ENCODE measurements around the gene ZNF205. TPM values are rescaled to one million over a fixed set of nuclear protein-coding genes. Genes with fewer than 3 reads are reported as not detected.

Gene ZNF205
- total and polyA plus RNA-seq, 8 donors: 0.87 to 27.5 (median 12.9) TPM

DNA sequence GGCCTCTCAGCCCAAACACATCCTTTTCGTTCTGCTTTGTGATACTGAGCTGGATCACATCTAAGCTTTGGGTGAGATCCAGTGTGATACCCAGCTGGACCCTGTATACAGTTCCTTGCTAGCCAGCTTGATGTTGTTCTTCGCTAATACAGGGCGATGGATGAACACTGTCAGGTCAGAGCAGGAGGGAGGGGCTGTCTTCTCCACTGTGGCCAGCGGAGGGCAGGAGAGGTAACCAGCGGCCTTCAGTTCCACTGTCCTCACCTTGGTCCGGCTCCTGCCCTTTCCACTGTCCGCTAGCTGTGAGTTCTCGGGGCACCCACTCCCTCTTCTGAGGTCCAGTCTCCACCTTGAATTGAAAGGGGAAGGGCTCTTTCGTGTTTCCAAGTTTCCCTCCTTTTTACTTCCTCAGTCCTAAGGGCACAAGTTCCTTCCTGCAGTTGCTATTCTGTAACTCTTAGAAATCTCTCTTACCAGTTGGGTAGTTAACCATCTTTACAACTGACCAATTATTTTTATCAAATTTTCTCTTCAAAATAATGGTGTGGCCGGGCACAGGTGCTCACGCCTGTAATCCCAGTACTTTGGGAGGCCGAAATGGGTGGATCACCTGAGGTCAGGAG is 19.5 kb downstream of the ZNF205 start:
- no peak overlapping the region for H3K4me3 ChIP-seq
- peaks cover 37 to 70% (median 54%) of the 10 kb centered on the region in 4 donors for H3K4me1 ChIP-seq
- intact Hi-C loops (cut with DNase I; ENCODE audit: low total_unique reads): no loop called here
- no peak overlapping the region for H3K27ac ChIP-seq
- H3K36me3 ChIP-seq: peaks cover 0 to 22% (median 15%) of the 10 kb centered on the region in 4 donors
- 60 to 69% (median 60%) methylated on average over 12 of the region's 12 CpGs for WGBS, 5 donors
- H3K27me3 ChIP-seq: no peaks in the 10 kb centered on the region
- H3K9me3 ChIP-seq: no peaks in the 10 kb centered on the region
- TF ChIP-seq, protein P1, sequence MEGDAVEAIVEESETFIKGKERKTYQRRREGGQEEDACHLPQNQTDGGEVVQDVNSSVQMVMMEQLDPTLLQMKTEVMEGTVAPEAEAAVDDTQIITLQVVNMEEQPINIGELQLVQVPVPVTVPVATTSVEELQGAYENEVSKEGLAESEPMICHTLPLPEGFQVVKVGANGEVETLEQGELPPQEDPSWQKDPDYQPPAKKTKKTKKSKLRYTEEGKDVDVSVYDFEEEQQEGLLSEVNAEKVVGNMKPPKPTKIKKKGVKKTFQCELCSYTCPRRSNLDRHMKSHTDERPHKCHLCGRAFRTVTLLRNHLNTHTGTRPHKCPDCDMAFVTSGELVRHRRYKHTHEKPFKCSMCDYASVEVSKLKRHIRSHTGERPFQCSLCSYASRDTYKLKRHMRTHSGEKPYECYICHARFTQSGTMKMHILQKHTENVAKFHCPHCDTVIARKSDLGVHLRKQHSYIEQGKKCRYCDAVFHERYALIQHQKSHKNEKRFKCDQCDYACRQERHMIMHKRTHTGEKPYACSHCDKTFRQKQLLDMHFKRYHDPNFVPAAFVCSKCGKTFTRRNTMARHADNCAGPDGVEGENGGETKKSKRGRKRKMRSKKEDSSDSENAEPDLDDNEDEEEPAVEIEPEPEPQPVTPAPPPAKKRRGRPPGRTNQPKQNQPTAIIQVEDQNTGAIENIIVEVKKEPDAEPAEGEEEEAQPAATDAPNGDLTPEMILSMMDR (IDR thresholded peaks at IDR 0.05): peak in 5 of 7 experiments; percentile 23 to 52 (median 29)
- no peak for TF ChIP-seq POLR2AphosphoS5 (IDR thresholded peaks at IDR 0.05)
- peak; percentile 48 to 73 for DNase-seq

DNA sequence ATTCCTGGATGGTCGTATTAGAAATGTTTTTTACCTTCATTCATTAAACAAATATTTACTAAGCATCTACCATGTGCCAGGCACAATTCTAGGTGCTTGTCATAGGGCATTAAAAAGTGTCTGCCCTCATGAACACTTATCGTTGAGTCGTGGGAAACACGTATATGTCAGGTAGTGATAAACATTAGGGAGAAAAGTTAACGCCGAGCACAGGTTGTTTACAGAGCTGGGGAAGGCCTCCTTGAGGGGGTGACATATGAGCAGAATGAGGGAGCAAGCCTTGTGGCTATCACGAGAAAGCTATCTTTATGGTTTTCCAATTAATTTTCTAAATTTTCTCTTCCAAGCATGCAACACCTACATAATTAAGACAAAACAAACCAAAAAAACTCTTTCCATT is 21.5 kb downstream of the ZNF205 start:
- peak overlapping the region in 4 of 5 donors; percentile 93 to 97 (median 96) for H3K27ac ChIP-seq
- intact Hi-C loops (cut with DNase I; ENCODE audit: low total_unique reads): no loop called here
- peaks cover 4 to 36% (median 30%) of the 10 kb centered on the region in 4 donors for H3K36me3 ChIP-seq
- no peaks in the 10 kb centered on the region for H3K27me3 ChIP-seq
- H3K4me3 ChIP-seq: peak overlapping the region; percentile 63 to 90 (median 80)
- WGBS, 5 donors: 3 to 10% (median 5%) methylated on average over 7 of the region's 7 CpGs
- H3K4me1 ChIP-seq: peaks cover 33 to 63% (median 44%) of the 10 kb centered on the region in 4 donors
- H3K9me3 ChIP-seq: no peaks in the 10 kb centered on the region
- peak in 1 of 2 donors; percentile 43 for DNase-seq
- no peak for TF ChIP-seq POLR2AphosphoS5 (IDR thresholded peaks at IDR 0.05)
- no peak for TF ChIP-seq EP300 (IDR thresholded peaks at IDR 0.05)
- TF ChIP-seq, protein P1 (IDR thresholded peaks at IDR 0.05): no peak
- no peak for TF ChIP-seq POLR2A (IDR thresholded peaks at IDR 0.05)

DNA sequence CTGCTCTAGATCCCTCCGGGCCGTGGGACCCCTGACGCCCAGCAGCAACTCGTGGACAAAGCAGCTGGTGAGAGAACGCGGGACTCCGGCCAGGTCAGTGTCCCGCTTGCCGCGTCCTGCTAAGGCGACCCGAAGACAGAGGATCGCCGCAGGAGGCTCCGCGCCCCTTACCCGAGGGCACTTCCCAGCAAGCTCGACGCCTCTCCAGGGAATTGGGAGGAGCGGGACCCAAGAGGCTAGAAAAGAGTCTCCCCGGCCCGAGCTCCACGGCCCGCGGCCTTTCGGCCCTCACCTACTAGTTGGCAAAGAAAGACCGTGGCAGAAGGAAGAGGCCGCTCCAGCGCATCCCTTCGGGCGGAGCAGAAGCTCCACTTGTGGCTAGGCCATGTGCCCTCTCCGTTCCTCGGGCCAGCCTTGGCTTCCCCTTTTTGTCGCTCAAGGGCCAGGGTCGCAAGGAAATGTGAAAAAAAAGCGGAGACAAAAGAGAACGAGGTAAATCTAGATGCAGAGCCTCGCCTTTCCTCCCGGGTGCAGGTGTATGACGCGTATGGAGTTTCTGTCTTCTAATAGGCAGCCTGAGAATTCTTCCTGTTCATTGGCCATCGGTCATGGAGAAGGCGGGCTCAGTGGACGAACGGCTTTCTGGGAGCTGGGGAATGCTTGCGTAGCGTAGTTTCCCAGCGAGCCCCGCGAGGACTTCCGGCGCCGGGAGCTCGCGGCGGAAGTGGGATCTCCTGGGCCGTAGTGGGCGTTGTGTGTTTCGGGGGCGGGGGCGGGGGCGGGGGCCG is 22.1 kb downstream of the ZNF205 start, which contains the start of gene ZNF213:
Gene ZNF213 (plus strand): TSS at position 692 of the 788 bp plus-strand sequence. CDS start 2,252 bp downstream, outside the sequence.
- peak; percentile 96 to 99 for DNase-seq
- WGBS, 5 donors: 0 to 1% (median 0%) methylated on average over 37 to 63 of the region's 63 CpGs
- intact Hi-C loops (cut with DNase I; ENCODE audit: low total_unique reads): no loop called here

More for the DNA sequence above, 22.1 kb downstream of the ZNF205 start, which contains the start of gene ZNF213:
- TF ChIP-seq, protein P1 (IDR thresholded peaks at IDR 0.05): peak in 1 of 7 experiments; percentile 7
- TF ChIP-seq POLR2A (IDR thresholded peaks at IDR 0.05) (peak in 2 of 4 donors; percentile 82 to 89), EP300 (IDR thresholded peaks at IDR 0.05) (no peak), POLR2AphosphoS5 (IDR thresholded peaks at IDR 0.05) (peak; percentile 87 to 95 (median 94))
- Histone ChIP-seq H3K36me3 (peaks cover 4 to 43% (median 37%) of the 10 kb centered on the region in 4 donors), H3K4me3 (peak within 1 kb of the TSS; percentile 63 to 90 (median 80)), H3K9me3 (no peaks in the 10 kb centered on the region), H3K27ac (peak within 1 kb of the TSS; percentile 93 to 97 (median 95)), H3K27me3 (no peaks in the 10 kb centered on the region), H3K4me1 (peaks cover 26 to 56% (median 37%) of the 10 kb centered on the region in 4 donors)
